Esophagus muscularis mucosa (tissue), 4 donors: ENCODE data around the gene RSPO1. TPM values are rescaled to one million over a fixed set of nuclear protein-coding genes. Genes with fewer than 3 reads are reported as not detected.

ENCODE experiments used
- DNase-seq: peaks from one replicate; pipeline ENCODE4 v3.0.0-alpha.2; 2017; ENCODE audit errors: extremely low spot score
- H3K27ac ChIP-seq, 4 donors: fragments of 200-600 bp; sonication (generic); replicated peaks in 1 of 4; 1 replicate in 3 of 4; 2 replicates in 1 of 4; pipeline ENCODE4 v1.5.1; 2016 to 2019; ENCODE audit warnings: mild to moderate bottlenecking in 1 of 4
- H3K27me3 ChIP-seq, 4 donors: fragments of 200-600 bp; sonication (generic); one replicate each; pipeline versions ENCODE4 v1.5.1 to v1.6.0; 2016 to 2019
- H3K36me3 ChIP-seq, 4 donors: fragments of 200-600 bp; sonication (generic); one replicate each; pipeline ENCODE4 v1.5.1; 2016 to 2019
- H3K4me1 ChIP-seq, 4 donors: fragments of 200-600 bp; sonication (generic); one replicate each; pipeline ENCODE4 v1.5.1; 2016 to 2019
- H3K4me3 ChIP-seq, 4 donors: fragments of 200-600 bp; sonication (generic); 1 replicate in 2 of 4; 2 replicates in 2 of 4; pipeline ENCODE4 v1.5.1; 2016 to 2019; ENCODE audit warnings: mild to moderate bottlenecking in 4 of 4, moderate library complexity in 1 of 4
- H3K9me3 ChIP-seq, 4 donors: fragments of 200-600 bp; sonication (generic); 1 replicate in 3 of 4; 2 replicates in 1 of 4; pipeline ENCODE4 v1.5.1; 2016 to 2019
- EP300 ChIP-seq: sonication (generic); formaldehyde crosslinking; IDR thresholded peaks from one replicate; pipeline ENCODE4 v1.6.1; 2017; ENCODE audit warnings: antibody characterized with exemption
- POLR2A ChIP-seq: fragments of 450-650 bp; IDR thresholded peaks from one replicate; pipeline ENCODE4 v1.6.1; 2017; ENCODE audit warnings: antibody characterized with exemption, moderate library complexity, mild to moderate bottlenecking, low read depth
- POLR2AphosphoS5 ChIP-seq, 2 donors: sonication (generic); formaldehyde crosslinking; IDR thresholded peaks; one replicate each; pipeline ENCODE4 v1.6.1; 2017; ENCODE audit warnings: antibody characterized with exemption in 2 of 2
- WGBS: methylation state at CpG from one replicate; pipeline ENCODE4 v1.1.5; 2018; 5-methylcytosine and 5-hydroxymethylcytosine counted together
- intact Hi-C: fragments of 100-400 bp; cut with DNase I; formaldehyde crosslinking; loops from one replicate; pipeline ENCODE4 v1.15.1; 2023
- total RNA-seq, 4 donors: library from RNA; depleted of rRNA; stranded (reverse); fragments of >200 nt; gene quantifications; one replicate each; pipeline versions ENCODE4 v1.1.0 to v1.2.1, GENCODE V29; 2016
- TF ChIP-seq, protein P1 (sequence below), 3 experiments: fragments of 200-600 bp in 2 of 3; fragments of 450-650 bp in 1 of 3; sonication (generic) in 2 of 3; IDR thresholded peaks; one replicate each; pipeline ENCODE4 v1.5.1; 2017 to 2019; ENCODE audit warnings: antibody characterized with exemption in 3 of 3, mild to moderate bottlenecking in 2 of 3, moderate library complexity in 1 of 3

Gene RSPO1
- total RNA-seq, 4 donors from 2014 or later: 1.0 to 1.8 (median 1.5) TPM

DNA sequence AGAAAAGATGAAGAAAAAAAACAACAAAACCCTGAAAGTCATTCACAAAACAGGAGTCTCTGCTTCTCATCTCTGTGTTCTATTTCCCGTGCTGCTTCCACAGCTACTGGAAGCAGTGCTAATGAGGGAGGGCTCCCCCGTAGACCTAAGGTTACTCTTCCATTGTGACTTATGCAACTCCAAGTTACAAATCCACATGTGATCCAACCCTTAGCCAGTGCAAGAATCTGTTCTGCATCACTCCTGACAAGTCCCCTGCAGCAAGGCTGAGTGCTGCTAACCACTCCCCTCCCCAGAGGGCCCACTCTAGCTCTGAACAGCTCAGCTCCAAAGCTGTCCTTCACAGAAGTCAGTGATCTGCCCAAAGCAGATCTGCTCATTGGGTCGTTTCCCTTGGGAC, 67.7 kb downstream of the RSPO1 start:
- Histone ChIP-seq H3K27ac (no peak overlapping the region), H3K27me3 (no peaks in the 10 kb centered on the region), H3K9me3 (no peaks in the 10 kb centered on the region), H3K4me1 (no peaks in the 10 kb centered on the region), H3K4me3 (no peak overlapping the region), H3K36me3 (peaks cover 69 to 99% (median 92%) of the 10 kb centered on the region in 4 donors)
- DNase-seq: no peak
- intact Hi-C loops: no loop called here
- whole genome bisulfite sequencing: 74% methylated on average over 3 of the region's 3 CpGs
- TF ChIP-seq POLR2AphosphoS5 (IDR thresholded peaks at IDR 0.05) (no peak), POLR2A (no peak), EP300 (no peak)
- TF ChIP-seq, protein P1, sequence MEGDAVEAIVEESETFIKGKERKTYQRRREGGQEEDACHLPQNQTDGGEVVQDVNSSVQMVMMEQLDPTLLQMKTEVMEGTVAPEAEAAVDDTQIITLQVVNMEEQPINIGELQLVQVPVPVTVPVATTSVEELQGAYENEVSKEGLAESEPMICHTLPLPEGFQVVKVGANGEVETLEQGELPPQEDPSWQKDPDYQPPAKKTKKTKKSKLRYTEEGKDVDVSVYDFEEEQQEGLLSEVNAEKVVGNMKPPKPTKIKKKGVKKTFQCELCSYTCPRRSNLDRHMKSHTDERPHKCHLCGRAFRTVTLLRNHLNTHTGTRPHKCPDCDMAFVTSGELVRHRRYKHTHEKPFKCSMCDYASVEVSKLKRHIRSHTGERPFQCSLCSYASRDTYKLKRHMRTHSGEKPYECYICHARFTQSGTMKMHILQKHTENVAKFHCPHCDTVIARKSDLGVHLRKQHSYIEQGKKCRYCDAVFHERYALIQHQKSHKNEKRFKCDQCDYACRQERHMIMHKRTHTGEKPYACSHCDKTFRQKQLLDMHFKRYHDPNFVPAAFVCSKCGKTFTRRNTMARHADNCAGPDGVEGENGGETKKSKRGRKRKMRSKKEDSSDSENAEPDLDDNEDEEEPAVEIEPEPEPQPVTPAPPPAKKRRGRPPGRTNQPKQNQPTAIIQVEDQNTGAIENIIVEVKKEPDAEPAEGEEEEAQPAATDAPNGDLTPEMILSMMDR (IDR thresholded peaks at IDR 0.05): no peak

DNA sequence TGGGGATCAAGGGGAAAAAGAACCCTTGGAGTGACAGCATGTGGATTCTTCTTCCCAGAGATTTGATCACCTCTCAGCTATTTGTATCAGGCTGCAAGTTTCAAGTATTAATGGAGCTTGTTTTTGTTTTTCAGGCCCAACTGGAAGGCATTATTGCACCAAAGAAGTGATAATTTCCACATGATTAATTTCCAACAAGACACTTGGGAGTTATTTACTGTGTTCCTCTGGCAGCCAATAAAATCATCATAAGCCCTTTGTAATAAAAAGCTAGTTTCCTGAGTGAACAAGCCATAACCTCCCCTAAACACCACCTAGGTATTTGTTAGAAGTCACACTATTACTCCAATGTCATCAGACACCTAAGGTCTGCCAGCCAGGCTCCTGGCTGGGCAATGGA, 69.8 kb downstream of the RSPO1 start:
- intact Hi-C loops: no loop called here
- Histone ChIP-seq H3K9me3 (no peaks in the 10 kb centered on the region), H3K27ac (no peak overlapping the region), H3K27me3 (no peaks in the 10 kb centered on the region), H3K4me1 (no peaks in the 10 kb centered on the region), H3K4me3 (no peak overlapping the region), H3K36me3 (peaks cover 47 to 91% (median 76%) of the 10 kb centered on the region in 4 donors)
- TF ChIP-seq EP300 (no peak), POLR2AphosphoS5 (IDR thresholded peaks at IDR 0.05) (no peak), POLR2A (no peak)
- TF ChIP-seq, protein P1 (IDR thresholded peaks at IDR 0.05): no peak
- no peak for DNase-seq

DNA sequence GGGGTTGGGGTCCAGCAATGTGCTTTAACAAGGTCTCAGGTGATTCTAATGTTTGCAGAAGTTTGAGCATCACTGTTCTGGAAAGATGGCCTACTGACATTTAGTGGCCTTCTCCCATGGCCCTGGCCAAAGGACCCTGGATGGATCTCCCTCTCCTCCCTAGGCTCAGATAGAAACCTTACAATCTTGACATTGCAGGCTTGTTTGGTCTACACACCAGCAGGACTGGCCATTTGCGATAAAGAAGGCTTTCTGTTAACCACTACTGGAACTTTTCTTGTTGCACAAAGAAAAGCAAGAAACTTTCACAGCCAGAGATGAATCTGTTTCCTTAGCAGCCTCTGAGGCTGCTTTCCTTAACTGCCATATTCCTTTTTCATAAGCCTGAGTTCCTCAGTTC, 71.7 kb downstream of the RSPO1 start:
- intact Hi-C loops: no loop called here
- Histone ChIP-seq H3K36me3 (peaks cover 32 to 86% (median 62%) of the 10 kb centered on the region in 4 donors), H3K9me3 (no peaks in the 10 kb centered on the region), H3K27me3 (no peaks in the 10 kb centered on the region), H3K4me1 (peaks cover 0 to 3% (median 0%) of the 10 kb centered on the region in 4 donors), H3K27ac (no peak overlapping the region), H3K4me3 (no peak overlapping the region)
- TF ChIP-seq, protein P1 (IDR thresholded peaks at IDR 0.05): no peak
- TF ChIP-seq POLR2AphosphoS5 (IDR thresholded peaks at IDR 0.05): no peak
- no peak for TF ChIP-seq POLR2A
- no peak for TF ChIP-seq EP300
- whole genome bisulfite sequencing: 94% methylated on average over 1 of the region's 1 CpG
- DNase-seq: no peak

Other genes starting within 250 kb of the RSPO1 start
- gene ZC3H12A, start 160.3 kb downstream of the RSPO1 start, total RNA-seq: 10 to 100 TPM in 3 of 4 donors, 1 to 10 TPM in 1; 9.6 to 23.5 (median 11.7) TPM
- 100 to 1,000 TPM in 1 of 4 donors, 10 to 100 TPM in 3; 55.2 to 100 (median 78.3) TPM for gene MEAF6, start 120.1 kb downstream of the RSPO1 start, total RNA-seq
- 10 to 100 TPM in 3 of 4 donors, 1 to 10 TPM in 1; 9.8 to 19.9 (median 12.1) TPM for gene SNIP1, start 80.6 kb downstream of the RSPO1 start, total RNA-seq
- 10 to 100 TPM; 10.4 to 15.7 (median 13.6) TPM for gene DNALI1, start 78.0 kb downstream of the RSPO1 start, total RNA-seq
- gene GNL2, start 39.0 kb downstream of the RSPO1 start, total RNA-seq: 10 to 100 TPM; 25.1 to 36.4 (median 27.0) TPM
- gene CDCA8, start 57.6 kb upstream of the RSPO1 start, total RNA-seq: under 1 TPM in 3 of 4 donors, not detected in 1; 0.26 to 0.42 (median 0.40) TPM
- gene EPHA10, start 130.2 kb upstream of the RSPO1 start, total RNA-seq: under 1 TPM; 0.17 to 0.83 (median 0.39) TPM
- gene MANEAL, start 159.0 kb upstream of the RSPO1 start, total RNA-seq: 1 to 10 TPM; 1.2 to 3.3 (median 1.5) TPM
- gene C1orf122, start 172.9 kb upstream of the RSPO1 start, total RNA-seq: 100 to 1,000 TPM in 1 of 4 donors, 10 to 100 TPM in 3; 69.9 to 103 (median 94.3) TPM
- 10 to 100 TPM; 10.8 to 19.1 (median 14.3) TPM for gene YRDC, start 173.3 kb upstream of the RSPO1 start, total RNA-seq
- 1 to 10 TPM; 4.0 to 7.4 (median 6.7) TPM for gene MTF1, start 224.7 kb upstream of the RSPO1 start, total RNA-seq